Colon (tissue), 2 donors: ENCODE measurements around the gene DPPA3.
"Not testable (repeated sequence)": the region's sequence is repeated elsewhere in the genome, so short reads cannot be mapped to it uniquely, and the experiment has no call there.

ENCODE experiments used
- FAIRE-seq: peaks from 2 replicates; lab custom pipeline; 2012; peaks lifted over from hg19 to GRCh38; lab: Jason Lieb, UNC
- donor health status: control.
- donor health status: control.

DPPA3 gene

GRCh38 chr12:7730984-7731383 lies 19.8 kb downstream of the DPPA3 start:
- FAIRE-seq, result not testable (repeated sequence)

DNA sequence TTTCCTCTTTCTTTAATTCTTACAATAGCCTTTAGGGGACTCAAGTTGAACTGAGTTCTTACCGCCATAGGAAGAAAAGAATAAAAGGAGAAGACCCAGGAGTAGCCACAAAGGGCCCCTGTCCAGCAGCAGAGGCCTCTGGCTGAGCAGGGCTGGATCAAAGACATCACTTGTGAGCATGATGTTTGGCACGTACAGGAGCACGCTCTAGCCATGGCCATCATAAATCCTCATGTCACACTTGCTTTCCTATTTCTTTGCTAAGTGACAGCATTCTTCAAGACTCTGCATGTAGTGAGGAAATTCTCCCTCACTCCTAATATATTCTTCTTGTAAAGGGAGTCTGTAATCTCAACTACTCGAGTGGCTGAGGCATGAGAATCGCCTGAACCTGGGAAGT lies 20.3 kb downstream of the DPPA3 start:
- no peak for FAIRE-seq

- no peak for FAIRE-seq
Measured at GRCh38 chr12:7732993-7733392, 21.8 kb downstream of the DPPA3 start.

DNA sequence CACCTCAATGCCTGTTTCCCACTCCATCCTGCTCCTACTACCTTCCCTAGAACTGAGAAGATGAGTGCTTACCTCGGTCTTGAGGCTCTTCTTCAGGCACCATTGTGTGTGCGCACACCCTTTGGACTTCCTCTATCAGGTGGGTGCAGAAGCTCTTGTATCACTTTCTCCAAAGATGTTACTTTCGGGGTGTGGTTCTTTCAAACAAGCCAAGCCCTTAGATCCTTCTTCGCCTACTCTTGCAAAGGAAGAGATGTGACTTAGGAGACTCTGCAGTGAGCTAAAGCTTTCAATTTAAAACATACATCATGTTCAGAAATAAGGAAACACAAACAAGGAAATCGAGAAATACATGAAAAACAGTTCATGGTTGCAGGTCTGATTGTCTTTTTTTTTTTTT lies 36.0 kb downstream of the DPPA3 start, which contains the start of gene CLEC4C:
TSS of gene CLEC4C (minus strand) at position 130 of the 400 bp plus-strand sequence. CDS start at position 103, 27 bp downstream.
- FAIRE-seq, result no peak

DNA sequence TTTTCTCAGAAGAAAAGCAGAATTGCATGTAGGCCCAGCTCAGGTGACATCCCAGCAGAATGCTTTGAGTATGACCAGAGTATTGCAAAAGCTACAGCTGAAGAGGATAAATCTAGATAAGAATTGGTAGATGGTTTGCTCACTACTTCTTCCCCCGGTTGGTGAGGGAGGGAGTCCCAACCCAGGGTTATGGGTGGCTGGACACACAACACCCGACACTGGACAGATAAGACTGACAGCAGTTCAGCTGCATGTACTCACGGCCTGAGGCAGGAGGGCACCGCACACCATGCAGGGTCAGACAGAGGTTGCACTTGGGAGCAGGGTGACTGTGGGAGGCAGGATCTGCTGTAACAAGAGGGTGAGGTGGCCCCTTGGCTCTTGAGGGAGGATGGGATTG lies 37.6 kb downstream of the DPPA3 start:
- FAIRE-seq, result no peak

GRCh38 chr12:7749442-7749841 lies 38.2 kb downstream of the DPPA3 start:
- FAIRE-seq, result no peak

DNA sequence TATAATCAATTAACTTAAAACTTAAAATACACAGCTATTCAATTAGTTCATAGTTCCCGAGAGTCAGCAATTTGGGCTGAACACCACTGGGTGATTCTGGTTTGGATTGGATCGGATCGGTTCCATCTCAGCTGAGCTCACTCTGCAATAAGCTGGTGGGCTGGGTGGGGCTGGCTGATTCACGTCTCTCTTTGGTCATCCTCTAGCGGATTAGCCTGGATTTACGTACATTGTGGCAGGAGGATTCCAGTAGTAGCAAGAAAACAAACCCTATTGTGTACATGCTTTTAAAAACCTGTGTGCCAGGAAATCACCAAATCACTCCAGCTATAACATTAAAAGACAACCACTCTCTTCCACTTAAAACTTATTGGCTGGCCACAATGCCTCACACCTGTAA lies 39.1 kb downstream of the DPPA3 start:
- FAIRE-seq, result no peak

GRCh38 chr12:7751394-7751793 lies 40.2 kb downstream of the DPPA3 start:
- FAIRE-seq, result no peak

- not testable (repeated sequence) for FAIRE-seq
Measured at GRCh38 chr12:7751941-7752922, 41.0 kb downstream of the DPPA3 start.

DNA sequence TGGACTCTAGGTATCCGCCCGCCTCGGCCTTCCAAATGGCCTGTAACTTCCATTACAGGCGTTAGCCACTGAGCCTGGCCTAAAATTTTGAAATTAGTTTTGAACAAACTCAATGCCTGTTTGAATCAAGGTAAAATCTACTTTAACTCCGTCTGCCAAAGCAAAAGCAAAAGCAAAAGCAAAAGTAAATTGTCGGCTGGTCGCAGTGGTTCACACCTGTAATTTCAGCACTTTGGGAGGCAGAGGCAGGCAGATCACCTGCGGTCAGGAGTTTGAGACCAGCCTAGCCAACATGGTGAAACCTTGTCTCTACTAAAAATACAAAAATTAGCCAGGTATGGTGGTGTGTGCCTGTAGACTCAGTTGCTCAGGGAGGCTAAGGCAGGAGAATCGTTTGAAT lies 44.4 kb downstream of the DPPA3 start:
- not testable (repeated sequence) for FAIRE-seq

DNA sequence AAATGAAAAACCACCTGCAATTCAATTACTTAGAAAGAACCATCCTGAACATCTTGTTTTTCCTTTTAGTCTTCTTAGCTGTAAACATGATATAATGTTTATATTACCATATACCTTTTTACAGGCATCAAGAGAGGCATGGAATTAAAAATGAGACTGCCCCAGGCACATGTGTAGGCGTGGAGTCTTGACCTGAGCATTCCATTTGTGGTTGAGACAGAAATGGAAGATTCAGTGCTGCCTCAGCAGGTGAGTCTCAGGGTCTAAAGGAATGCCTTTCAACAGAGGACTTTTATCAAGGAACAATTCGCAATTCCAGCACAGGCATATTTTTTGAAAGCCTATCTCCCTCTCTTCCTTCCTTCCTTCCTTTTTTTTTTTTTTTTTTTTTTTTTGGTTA lies 45.8 kb downstream of the DPPA3 start:
- FAIRE-seq, result no peak

- no peak for FAIRE-seq
Measured at GRCh38 chr12:7758766-7759140, 47.5 kb downstream of the DPPA3 start.
